Right lobe of liver (tissue), 6 donors: Measurements from ENCODE around the gene CALML6. TPM values are rescaled to one million over a fixed set of nuclear protein-coding genes. Genes with fewer than 3 reads are reported as not detected.

Experiments used
- ATAC-seq, 4 donors: fragments of 200-7000 bp; cut with Tn5 transposase; one replicate each; pipeline ENCODE4 v1.9.1; 2020; ENCODE audit warnings: mild to moderate bottlenecking in 4 of 4, moderate library complexity in 4 of 4
- DNase-seq, 3 donors: peaks; one replicate each; pipeline ENCODE4 v3.0.0-alpha.2; 2020
- H3K27ac ChIP-seq, 3 donors: fragments of 200-600 bp; one replicate each; pipeline ENCODE4 v1.8.0; 2022
- H3K27me3 ChIP-seq, 2 donors: fragments of 200-600 bp; one replicate each; pipeline ENCODE4 v1.8.0; 2022
- H3K36me3 ChIP-seq, 4 donors: fragments of 200-600 bp; sonication (generic) in 1 of 4; one replicate each; pipeline versions ENCODE4 v1.5.1 to v1.8.0; 2017 to 2022; ENCODE audit warnings: control low read depth in 1 of 4
- H3K4me1 ChIP-seq, 4 donors: fragments of 200-600 bp; sonication (generic) in 1 of 4; one replicate each; pipeline versions ENCODE4 v1.5.1 to v1.8.0; 2017 to 2022; ENCODE audit warnings: control low read depth in 1 of 4
- H3K4me3 ChIP-seq, 3 donors: fragments of 200-600 bp; one replicate each; pipeline ENCODE4 v1.8.0; 2022
- H3K9me3 ChIP-seq, 4 donors: fragments of 200-600 bp; sonication (generic) in 1 of 4; one replicate each; pipeline versions ENCODE4 v1.5.1 to v1.8.0; 2017 to 2022; ENCODE audit warnings: control low read depth in 1 of 4
- POLR2A ChIP-seq: fragments of 450-650 bp; IDR thresholded peaks from one replicate; pipeline ENCODE4 v1.6.1; 2017; ENCODE audit warnings: antibody characterized with exemption, mild to moderate bottlenecking
- WGBS: methylation state at CpG from one replicate; pipeline ENCODE4 v1.1.6; 2018; ENCODE audit warnings: low coverage, low lambda C conversion rate; ENCODE audit not compliant: insufficient coverage; ENCODE audit errors: missing lambda C conversion rate; 5-methylcytosine and 5-hydroxymethylcytosine counted together
- intact Hi-C, 2 donors: fragments of 100-400 bp; cut with DNase I; formaldehyde crosslinking; loops; one replicate each; pipeline versions ENCODE4 v1.11.2 to v1.14.1; 2022
- total RNA-seq, 6 experiments: library from RNA; depleted of rRNA in 2 of 6; stranded (reverse); fragments of >200 nt in 2 of 6; fragmentation: NEBNext Ultra II Directional in 3 of 6; extraction: Animal tissue kit (Norgen Biotek cat#: 25700) in 3 of 6; gene quantifications; one replicate each; pipeline versions ENCODE4 v1.1.0 to v1.2.4, GENCODE V29; 2016 to 2023
- TF ChIP-seq, protein P1 (sequence below), 4 donors: fragments of 200-600 bp in 3 of 4; fragments of 450-650 bp in 1 of 4; IDR thresholded peaks; one replicate each; pipeline versions ENCODE4 v1.5.1 to v1.8.0; 2016 to 2022; ENCODE audit warnings: antibody characterized with exemption in 4 of 4, mild to moderate bottlenecking in 2 of 4
- donor health status: DM: no; HTN: yes; CAD: no.
- donor health status: DM: no; HTN: no; CAD: no.
- donor health status: DM: no; HTN: no; CAD: no.
- donor health status: DM: no; HTN: yes; CAD: no.
- donor health status: DM: no; HTN: yes; CAD: no.

The CALML6 gene
- total RNA-seq, 6 experiments from 2014 or later, result 0.44 to 1.4 (median 0.58) TPM; not detected in 2

DNA sequence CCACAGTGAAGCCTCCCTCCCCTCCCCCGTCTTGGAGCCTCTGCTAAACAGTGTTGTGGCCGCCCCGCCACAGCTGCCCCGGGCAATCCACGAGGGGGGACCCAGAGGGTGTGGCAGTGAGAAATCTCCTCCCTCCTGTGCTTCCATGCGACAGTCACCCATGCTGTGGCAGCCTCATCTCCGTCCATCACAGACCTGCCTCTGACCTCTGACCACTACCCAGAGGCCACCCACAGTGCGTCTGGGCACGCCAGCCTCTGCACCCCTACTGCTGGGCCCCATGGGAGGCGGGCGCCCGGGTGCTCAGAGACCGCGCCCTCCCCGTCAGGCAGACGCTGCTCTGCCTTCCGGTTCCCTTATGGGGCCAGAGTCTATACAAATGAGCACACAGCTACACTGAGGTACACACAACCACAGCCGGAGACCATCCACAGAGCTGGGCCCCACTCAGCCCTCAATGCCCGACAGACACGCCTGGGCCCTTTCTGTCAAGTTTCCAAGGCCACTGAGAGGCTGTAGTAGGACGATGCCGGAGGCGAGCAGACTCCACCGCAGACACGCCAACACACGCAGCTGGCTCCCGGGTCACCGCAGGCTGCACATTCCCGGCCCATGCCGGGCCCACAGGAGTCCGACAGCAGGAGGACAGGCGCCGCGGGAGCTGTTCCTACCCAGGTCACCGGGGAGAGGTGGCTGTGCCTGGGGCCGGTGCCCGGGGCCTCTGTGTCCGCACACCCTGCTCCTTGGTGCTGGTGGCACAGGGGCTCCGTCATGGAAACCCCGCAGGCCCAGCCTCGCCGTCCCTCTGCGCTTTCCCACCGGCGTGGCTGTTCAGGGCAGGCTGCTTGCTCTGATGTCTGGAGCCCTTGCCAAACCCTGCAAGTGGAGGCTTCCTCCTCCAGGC, 27.9 kb downstream of the CALML6 start:
- intact Hi-C loops, result no loop called here
- no peaks in the 10 kb centered on the region for H3K36me3 ChIP-seq
- no peaks in the 10 kb centered on the region for H3K27me3 ChIP-seq
- no peak overlapping the region for H3K4me3 ChIP-seq
- no CpG with 5 or more reads among the region's 45 CpGs for WGBS
- ATAC-seq (no peak), DNase-seq (peak in 2 of 3 donors; percentile 46 to 51)
- H3K9me3 ChIP-seq, result no peaks in the 10 kb centered on the region
- no peak overlapping the region for H3K27ac ChIP-seq
- peaks cover 0 to 21% (median 7%) of the 10 kb centered on the region in 4 donors for H3K4me1 ChIP-seq
- TF ChIP-seq, protein P1, sequence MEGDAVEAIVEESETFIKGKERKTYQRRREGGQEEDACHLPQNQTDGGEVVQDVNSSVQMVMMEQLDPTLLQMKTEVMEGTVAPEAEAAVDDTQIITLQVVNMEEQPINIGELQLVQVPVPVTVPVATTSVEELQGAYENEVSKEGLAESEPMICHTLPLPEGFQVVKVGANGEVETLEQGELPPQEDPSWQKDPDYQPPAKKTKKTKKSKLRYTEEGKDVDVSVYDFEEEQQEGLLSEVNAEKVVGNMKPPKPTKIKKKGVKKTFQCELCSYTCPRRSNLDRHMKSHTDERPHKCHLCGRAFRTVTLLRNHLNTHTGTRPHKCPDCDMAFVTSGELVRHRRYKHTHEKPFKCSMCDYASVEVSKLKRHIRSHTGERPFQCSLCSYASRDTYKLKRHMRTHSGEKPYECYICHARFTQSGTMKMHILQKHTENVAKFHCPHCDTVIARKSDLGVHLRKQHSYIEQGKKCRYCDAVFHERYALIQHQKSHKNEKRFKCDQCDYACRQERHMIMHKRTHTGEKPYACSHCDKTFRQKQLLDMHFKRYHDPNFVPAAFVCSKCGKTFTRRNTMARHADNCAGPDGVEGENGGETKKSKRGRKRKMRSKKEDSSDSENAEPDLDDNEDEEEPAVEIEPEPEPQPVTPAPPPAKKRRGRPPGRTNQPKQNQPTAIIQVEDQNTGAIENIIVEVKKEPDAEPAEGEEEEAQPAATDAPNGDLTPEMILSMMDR (IDR thresholded peaks at IDR 0.05), result no peak
- TF ChIP-seq POLR2A, result no peak

DNA sequence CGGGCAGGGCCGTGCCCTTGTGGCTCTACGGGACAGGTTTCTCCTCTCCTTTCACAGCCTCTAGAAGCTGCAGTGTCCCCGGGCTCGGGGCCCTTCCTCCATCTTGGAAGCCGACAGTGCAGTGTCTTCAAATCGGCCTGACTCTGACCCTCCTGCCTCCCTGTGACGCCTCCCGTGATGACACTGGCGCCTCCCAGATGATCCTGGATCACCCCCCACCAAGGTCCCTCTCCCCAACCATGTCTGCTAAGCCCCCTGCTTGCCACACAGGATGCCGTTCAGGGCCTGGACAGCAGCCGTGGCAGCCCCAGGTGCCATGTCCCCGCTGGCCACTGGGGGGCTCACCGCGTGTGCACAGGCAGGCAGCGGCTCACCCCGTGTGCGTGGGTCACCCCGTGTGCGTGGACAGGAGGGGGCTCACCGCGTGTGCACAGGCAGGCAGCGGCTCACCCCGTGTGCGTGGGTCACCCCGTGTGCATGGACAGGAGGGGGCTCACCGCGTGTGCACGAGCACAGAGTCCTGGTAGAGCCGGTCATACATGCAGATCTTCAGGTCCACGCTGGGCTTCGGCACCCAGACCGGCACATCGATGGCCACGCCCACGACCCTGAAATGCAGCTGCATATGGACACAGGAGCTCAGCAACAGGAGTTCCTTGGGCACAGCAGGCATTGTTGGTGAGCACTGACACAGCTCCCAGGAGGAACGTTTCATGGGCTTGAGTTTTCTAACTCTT, 28.9 kb downstream of the CALML6 start:
- DNase-seq, result peak in 2 of 3 donors; percentile 70 to 73
- peak overlapping the region in 1 of 3 donors; percentile 11 for H3K4me3 ChIP-seq
- no peaks in the 10 kb centered on the region for H3K27me3 ChIP-seq
- no peaks in the 10 kb centered on the region for H3K9me3 ChIP-seq
- H3K27ac ChIP-seq, result no peak overlapping the region
- no peaks in the 10 kb centered on the region for H3K36me3 ChIP-seq
- TF ChIP-seq POLR2A, result no peak
- TF ChIP-seq, protein P1 (IDR thresholded peaks at IDR 0.05), result peak; percentile 78 to 83 (median 79)
- H3K4me1 ChIP-seq, result peaks cover 0 to 21% (median 7%) of the 10 kb centered on the region in 4 donors
- intact Hi-C loops, result no loop called here
- peak; percentile 74 to 82 (median 78) for ATAC-seq
- WGBS, result 22% methylated on average over 4 of the region's 37 CpGs

DNA sequence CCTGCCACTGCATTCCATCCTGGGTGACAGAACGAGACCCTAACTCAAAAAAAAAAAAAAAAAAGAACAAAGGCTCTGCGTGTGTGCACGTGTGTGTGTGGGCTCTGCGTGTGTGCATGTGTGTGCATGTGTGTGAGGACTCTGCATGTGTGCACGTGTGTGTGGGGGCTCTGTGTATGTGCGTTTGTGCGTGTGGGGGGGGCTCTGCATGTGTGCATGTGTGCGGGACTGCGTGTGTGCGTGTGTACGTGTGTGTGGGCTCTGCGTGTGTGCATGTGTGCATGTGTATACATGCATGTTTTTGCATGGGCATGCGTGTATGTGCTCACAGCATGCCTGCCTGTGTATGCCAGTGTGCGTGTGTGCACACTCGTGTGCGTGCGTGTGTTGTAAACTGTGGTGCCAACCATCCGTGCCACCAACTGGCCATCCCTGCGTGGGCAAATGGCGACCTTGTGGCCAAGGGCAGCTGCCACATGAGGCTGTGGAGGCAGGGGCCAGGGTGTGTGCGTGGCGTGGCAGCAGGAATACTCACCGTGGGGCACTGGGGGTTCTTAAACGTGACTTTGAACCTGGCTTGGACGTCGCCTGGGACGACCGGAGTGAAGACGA, 30.8 kb downstream of the CALML6 start:
- intact Hi-C loops, result loop anchor here in 1 of 2 donors (5.0 kb wide), 1 partner anchor 101 kb away; no protein-coding TSS in a partner anchor
- Histone ChIP-seq H3K27ac (no peak overlapping the region), H3K36me3 (no peaks in the 10 kb centered on the region), H3K4me3 (no peak overlapping the region), H3K9me3 (no peaks in the 10 kb centered on the region), H3K27me3 (no peaks in the 10 kb centered on the region), H3K4me1 (peaks cover 0 to 14% (median 7%) of the 10 kb centered on the region in 4 donors)
- no peak for ATAC-seq
- 92% methylated on average over 16 of the region's 29 CpGs for WGBS
- TF ChIP-seq POLR2A, result no peak
- TF ChIP-seq, protein P1 (IDR thresholded peaks at IDR 0.05), result no peak
- peak in 1 of 3 donors; percentile 43 for DNase-seq

DNA sequence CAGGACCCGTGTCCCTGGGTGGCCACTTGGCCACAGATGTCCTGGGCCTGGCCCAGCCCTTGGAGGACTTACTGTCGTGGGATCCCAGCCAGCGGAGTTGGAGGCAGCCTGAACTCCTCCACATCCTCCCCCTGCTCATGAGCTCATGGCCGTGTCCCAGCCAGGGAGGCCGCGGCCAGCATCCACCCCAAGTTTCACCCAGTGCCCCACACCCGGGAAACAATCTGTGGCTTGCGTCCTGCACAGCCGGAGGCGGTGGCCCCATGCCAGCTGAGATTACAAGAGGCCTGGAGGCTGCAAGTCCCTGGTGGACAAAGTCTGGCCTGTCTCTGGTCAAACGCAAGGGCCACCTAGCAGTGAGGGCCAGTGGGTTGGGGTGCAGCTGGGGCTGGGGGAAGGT, 31.5 kb downstream of the CALML6 start:
- TF ChIP-seq, protein P1 (IDR thresholded peaks at IDR 0.05), result no peak
- 31% methylated on average over 3 of the region's 11 CpGs for WGBS
- peak; percentile 12 to 46 (median 34) for ATAC-seq
- DNase-seq, result peak in 2 of 3 donors; percentile 70 to 83
- Histone ChIP-seq H3K9me3 (no peaks in the 10 kb centered on the region), H3K27me3 (no peaks in the 10 kb centered on the region), H3K4me1 (peaks cover 0 to 14% (median 7%) of the 10 kb centered on the region in 4 donors), H3K36me3 (no peaks in the 10 kb centered on the region), H3K27ac (no peak overlapping the region), H3K4me3 (no peak overlapping the region)
- intact Hi-C loops, result loop anchor here in 1 of 2 donors (5.0 kb wide), 1 partner anchor 101 kb away; no protein-coding TSS in a partner anchor
